ENCODE results near the gene PLEKHO2. TPM values are rescaled to one million over a fixed set of nuclear protein-coding genes. Genes with fewer than 3 reads are reported as not detected.

The PLEKHO2 gene
- total and polyA plus RNA-seq, 2 donors (not counting 3 experiments of a cell fraction or from before 2014, with no cell fraction given), result 21.9 to 24.9 TPM

DNA sequence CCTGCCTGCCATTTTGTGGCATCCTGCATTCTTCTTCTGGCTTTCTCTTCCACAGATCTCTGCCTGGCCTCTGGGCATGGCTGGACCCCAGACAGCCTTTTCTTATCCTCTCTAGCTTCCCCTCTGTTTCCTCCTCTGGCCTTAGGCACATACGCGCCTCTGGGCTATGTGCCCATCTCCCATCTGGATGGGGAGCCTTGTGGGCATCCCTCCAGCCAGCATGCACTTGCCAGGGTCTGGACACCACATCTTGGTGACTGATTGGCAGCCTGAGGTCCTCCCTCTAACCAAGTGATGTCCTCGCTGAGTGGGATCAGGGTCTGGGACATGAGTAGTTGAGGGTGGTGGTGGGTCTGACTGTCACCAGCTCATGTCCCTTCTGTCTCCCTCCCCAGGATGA is 12.8 kb downstream of the PLEKHO2 start:
- Histone ChIP-seq H3K4me1 (ENCODE audit: control insufficient read depth, extremely low read depth, insufficient read depth, low read length) (peaks cover 29% of the 10 kb centered on the region), H3K9me1 (replicated peaks; ENCODE audit: control insufficient read depth, extremely low read depth, insufficient read depth, low read length) (no peaks in the 10 kb centered on the region), H3K9ac (replicated peaks; ENCODE audit: extremely low read depth, insufficient read depth, low read length) (no peak overlapping the region), H3K4me2 (ENCODE audit: insufficient read depth, low read length) (no peak overlapping the region), H4K20me1 (replicated peaks; ENCODE audit: control insufficient read depth, extremely low read depth, insufficient read depth, low read length) (no peaks in the 10 kb centered on the region), H3K4me3 (replicated peaks in 1 of 3; ENCODE audit: insufficient read depth in 1 of 3, low read depth in 1 of 3, low read length in 3 of 3) (no peak overlapping the region), H3K79me2 (ENCODE audit: control insufficient read depth, insufficient read depth, low read length) (peaks cover 27% of the 10 kb centered on the region), H3K27me3 (ENCODE audit: control insufficient read depth in 2 of 2, insufficient read depth in 2 of 2, low read length in 2 of 2) (no peaks in the 10 kb centered on the region), H2AFZ (ENCODE audit: low read depth, low read length) (no peak overlapping the region), H3K36me3 (ENCODE audit: control insufficient read depth in 2 of 2, extremely low read depth in 1 of 2, insufficient read depth in 2 of 2, low read length in 2 of 2) (peaks cover 0 to 19% of the 10 kb centered on the region in 2 experiments), H3K27ac (ENCODE audit: insufficient read depth, low read depth, low read length) (no peak overlapping the region), H3K9me3 (replicated peaks; ENCODE audit: control insufficient read depth, insufficient read depth, low read length) (no peaks in the 10 kb centered on the region)
- POLR2A ChIA-PET, result interaction anchor here (0.6 kb wide), 1 partner anchor 9 kb away, joined by 3 read pairs; no protein-coding TSS in a partner anchor
- TF ChIP-seq, protein P1, sequence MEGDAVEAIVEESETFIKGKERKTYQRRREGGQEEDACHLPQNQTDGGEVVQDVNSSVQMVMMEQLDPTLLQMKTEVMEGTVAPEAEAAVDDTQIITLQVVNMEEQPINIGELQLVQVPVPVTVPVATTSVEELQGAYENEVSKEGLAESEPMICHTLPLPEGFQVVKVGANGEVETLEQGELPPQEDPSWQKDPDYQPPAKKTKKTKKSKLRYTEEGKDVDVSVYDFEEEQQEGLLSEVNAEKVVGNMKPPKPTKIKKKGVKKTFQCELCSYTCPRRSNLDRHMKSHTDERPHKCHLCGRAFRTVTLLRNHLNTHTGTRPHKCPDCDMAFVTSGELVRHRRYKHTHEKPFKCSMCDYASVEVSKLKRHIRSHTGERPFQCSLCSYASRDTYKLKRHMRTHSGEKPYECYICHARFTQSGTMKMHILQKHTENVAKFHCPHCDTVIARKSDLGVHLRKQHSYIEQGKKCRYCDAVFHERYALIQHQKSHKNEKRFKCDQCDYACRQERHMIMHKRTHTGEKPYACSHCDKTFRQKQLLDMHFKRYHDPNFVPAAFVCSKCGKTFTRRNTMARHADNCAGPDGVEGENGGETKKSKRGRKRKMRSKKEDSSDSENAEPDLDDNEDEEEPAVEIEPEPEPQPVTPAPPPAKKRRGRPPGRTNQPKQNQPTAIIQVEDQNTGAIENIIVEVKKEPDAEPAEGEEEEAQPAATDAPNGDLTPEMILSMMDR (IDR thresholded peaks at IDR 0.05; ENCODE audit: extremely low read depth in 1 of 2, insufficient read depth in 1 of 2, low read depth in 1 of 2, low read length in 2 of 2), result no peak
- TF ChIP-seq EZH2 (IDR thresholded peaks at IDR 0.05; ENCODE audit: borderline replicate concordance, low read depth, low read length, severe bottlenecking), result no peak
- TF ChIP-seq GATA2 (IDR thresholded peaks at IDR 0.05; ENCODE audit: insufficient read depth, insufficient read length, low read depth, low read length), result no peak
- no peak for TF ChIP-seq FOS (IDR thresholded peaks at IDR 0.05; ENCODE audit: borderline replicate concordance, insufficient read depth, low read length)
- TF ChIP-seq, protein P2, sequence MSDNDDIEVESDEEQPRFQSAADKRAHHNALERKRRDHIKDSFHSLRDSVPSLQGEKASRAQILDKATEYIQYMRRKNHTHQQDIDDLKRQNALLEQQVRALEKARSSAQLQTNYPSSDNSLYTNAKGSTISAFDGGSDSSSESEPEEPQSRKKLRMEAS (IDR thresholded peaks at IDR 0.05; ENCODE audit: insufficient read depth, insufficient read length), result no peak
- no peak for TF ChIP-seq POLR2AphosphoS5 (IDR thresholded peaks at IDR 0.05; ENCODE audit: insufficient read depth, low read depth, low read length)
- no peak for TF ChIP-seq JUN (IDR thresholded peaks at IDR 0.05; ENCODE audit: borderline replicate concordance, insufficient read depth, insufficient read length, low read depth)
- no peak for TF ChIP-seq POLR2A (IDR thresholded peaks at IDR 0.05; ENCODE audit: low read depth, low read length)
- TF ChIP-seq MYC (IDR thresholded peaks at IDR 0.05; ENCODE audit: low read depth, low read length), result no peak
- FAIRE-seq (no peak), DNase-seq (ENCODE audit: low read depth, low spot score) (no peak)
- intact Hi-C loops (cut with micrococcal nuclease), result no loop called here
- BruUV-seq (replicated peaks), result no TSS peak
- CTCF ChIA-PET, result interaction anchor here (0.8 to 1.5 kb wide), 2 partner anchors 11 to 19 kb away, joined by 3 to 5 read pairs; no protein-coding TSS in a partner anchor
- dilution Hi-C loops (cut with MboI; ENCODE audit: extremely low pct_ligation_motif_present, low sequenced_read_pairs), result no loop called here
